GM21825 (cell line): ENCODE data around the gene BCL11A.
"Not testable (repeated sequence)": the region's sequence is repeated elsewhere in the genome, so short reads cannot be mapped to it uniquely, and the experiment has no call there.

ENCODE experiments used
- ATAC-seq: cut with Tn5 transposase; IDR thresholded peaks from one replicate; pipeline ENCODE4 v1.9.1; 2021; ENCODE audit warnings: mild to moderate bottlenecking, moderate library complexity; ENCODE audit not compliant: unreplicated experiment

Gene BCL11A

GRCh38 chr2:60440767-60441163 is 112.7 kb downstream of the BCL11A start:
- ATAC-seq, result no peak

GRCh38 chr2:60440079-60440766 is 113.2 kb downstream of the BCL11A start:
- ATAC-seq, result peak; percentile 28

- peak; percentile 97 for ATAC-seq
Observed at GRCh38 chr2:60439219-60439974, 114.1 kb downstream of the BCL11A start.

GRCh38 chr2:60438653-60439052 is 114.8 kb downstream of the BCL11A start:
- ATAC-seq, result no peak

- no peak for ATAC-seq
Observed at GRCh38 chr2:60438131-60438530, 115.3 kb downstream of the BCL11A start.

GRCh38 chr2:60437080-60437696 is 116.3 kb downstream of the BCL11A start:
- ATAC-seq, result no peak

- no peak for ATAC-seq
Observed at GRCh38 chr2:60433018-60433596, 120.3 kb downstream of the BCL11A start.

GRCh38 chr2:60432035-60432601 is 121.3 kb downstream of the BCL11A start:
- ATAC-seq, result no peak

- ATAC-seq, result no peak
Observed at GRCh38 chr2:60429681-60430080, 123.8 kb downstream of the BCL11A start.

GRCh38 chr2:60426880-60427279 is 126.6 kb downstream of the BCL11A start:
- ATAC-seq, result no peak

GRCh38 chr2:60426341-60426740 is 127.1 kb downstream of the BCL11A start:
- no peak for ATAC-seq

GRCh38 chr2:60424233-60424632 is 129.2 kb downstream of the BCL11A start:
- no peak for ATAC-seq

- no peak for ATAC-seq
Observed at GRCh38 chr2:60423505-60423904, 129.9 kb downstream of the BCL11A start.

GRCh38 chr2:60422826-60423483 is 130.5 kb downstream of the BCL11A start:
- ATAC-seq, result no peak

- ATAC-seq, result not testable (repeated sequence)
Observed at GRCh38 chr2:60417210-60417609, 136.2 kb downstream of the BCL11A start.

GRCh38 chr2:60416221-60417008 is 137.0 kb downstream of the BCL11A start:
- no peak for ATAC-seq

- ATAC-seq, result no peak
Observed at GRCh38 chr2:60415814-60416213, 137.6 kb downstream of the BCL11A start.

GRCh38 chr2:60414495-60415138 is 138.8 kb downstream of the BCL11A start:
- ATAC-seq, result no peak

GRCh38 chr2:60413814-60414168 is 139.7 kb downstream of the BCL11A start:
- peak; percentile 87 for ATAC-seq
